HG03066 (cell line): ENCODE measurements around the gene POLR1G.

Experiments used
- ATAC-seq: cut with Tn5 transposase; IDR thresholded peaks from one replicate; pipeline ENCODE4 v1.9.1; 2021; ENCODE audit warnings: low read depth; ENCODE audit not compliant: unreplicated experiment

Gene POLR1G, protein sequence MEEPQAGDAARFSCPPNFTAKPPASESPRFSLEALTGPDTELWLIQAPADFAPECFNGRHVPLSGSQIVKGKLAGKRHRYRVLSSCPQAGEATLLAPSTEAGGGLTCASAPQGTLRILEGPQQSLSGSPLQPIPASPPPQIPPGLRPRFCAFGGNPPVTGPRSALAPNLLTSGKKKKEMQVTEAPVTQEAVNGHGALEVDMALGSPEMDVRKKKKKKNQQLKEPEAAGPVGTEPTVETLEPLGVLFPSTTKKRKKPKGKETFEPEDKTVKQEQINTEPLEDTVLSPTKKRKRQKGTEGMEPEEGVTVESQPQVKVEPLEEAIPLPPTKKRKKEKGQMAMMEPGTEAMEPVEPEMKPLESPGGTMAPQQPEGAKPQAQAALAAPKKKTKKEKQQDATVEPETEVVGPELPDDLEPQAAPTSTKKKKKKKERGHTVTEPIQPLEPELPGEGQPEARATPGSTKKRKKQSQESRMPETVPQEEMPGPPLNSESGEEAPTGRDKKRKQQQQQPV

DNA sequence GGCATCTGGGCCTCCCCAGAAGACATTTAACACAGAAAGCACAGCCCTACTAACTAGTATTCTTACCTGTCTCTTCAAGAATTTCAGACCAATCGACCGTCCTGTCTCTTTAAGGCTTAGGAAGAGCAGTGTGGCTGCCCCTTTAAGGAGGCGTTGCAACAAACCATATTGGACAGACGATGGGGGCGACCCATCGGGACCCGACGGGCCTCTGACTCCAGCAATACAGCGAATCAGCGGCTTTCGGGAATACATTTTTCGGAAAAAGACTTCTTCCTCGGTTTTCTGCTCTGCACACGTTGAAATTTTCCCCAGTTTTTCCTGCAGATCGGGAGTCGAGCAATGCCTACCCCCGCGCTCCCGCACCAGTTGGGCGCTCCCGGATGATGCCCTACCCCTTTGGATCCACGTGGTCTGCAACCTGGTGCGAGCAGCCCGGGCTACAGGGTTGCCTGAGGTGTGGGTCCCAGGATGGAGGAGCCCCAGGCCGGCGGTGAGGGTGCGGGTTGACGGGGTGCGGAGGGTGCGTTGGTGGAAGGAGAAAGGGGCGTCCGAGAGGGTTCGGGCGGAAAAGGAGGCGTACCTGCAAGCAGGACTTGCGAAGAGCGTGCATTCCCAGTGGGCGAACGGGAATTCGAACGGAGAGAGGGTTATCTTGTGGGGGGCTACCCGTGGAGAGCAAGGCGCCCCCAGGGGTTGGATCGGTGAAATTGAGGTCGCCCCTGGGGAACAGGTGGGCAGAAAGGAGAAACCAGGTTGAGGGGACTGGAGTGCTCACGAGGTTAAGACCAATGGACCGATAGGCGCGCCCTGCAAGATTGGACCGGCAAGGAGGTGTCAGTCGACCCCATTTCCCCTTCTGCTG is at the start of gene POLR1G:
POLR1G (plus strand) TSS at position 419 of the 865 bp plus-strand sequence; CDS start at position 472, 53 bp downstream.
- ATAC-seq: peak; percentile 65

DNA sequence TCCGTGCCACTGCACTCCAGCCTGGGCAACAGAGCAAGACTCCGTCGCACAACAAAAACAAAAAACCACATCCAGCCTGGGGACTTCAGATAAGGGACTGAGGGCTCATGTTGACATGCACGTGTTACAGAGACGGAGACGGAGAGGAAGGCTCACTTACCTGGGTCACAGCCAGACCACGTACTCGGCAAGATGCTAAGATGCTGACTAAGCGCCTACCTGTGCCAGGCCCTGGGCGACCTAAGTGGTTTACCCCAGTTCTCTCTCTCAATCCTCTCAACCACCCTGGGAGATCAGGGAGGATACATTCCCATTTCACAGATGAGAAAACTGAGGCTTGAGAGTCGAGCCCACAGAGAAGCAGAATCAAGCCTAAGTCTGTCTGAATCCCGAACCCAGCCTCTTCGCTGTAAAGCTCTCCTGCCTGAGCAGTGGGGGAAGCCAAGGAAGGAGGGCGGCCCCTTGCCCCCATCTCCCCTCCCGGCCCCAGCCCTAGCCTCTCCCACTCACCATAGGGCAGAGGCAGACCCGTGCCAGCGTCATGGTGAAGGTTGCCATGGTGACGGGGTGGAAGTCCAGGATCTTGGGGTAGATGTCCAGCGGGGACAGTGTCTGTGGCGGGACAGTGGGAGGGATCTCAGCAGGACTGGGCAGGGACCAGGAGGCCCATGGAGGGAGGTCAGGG is 49.5 kb upstream of the POLR1G start:
- ATAC-seq: no peak

DNA sequence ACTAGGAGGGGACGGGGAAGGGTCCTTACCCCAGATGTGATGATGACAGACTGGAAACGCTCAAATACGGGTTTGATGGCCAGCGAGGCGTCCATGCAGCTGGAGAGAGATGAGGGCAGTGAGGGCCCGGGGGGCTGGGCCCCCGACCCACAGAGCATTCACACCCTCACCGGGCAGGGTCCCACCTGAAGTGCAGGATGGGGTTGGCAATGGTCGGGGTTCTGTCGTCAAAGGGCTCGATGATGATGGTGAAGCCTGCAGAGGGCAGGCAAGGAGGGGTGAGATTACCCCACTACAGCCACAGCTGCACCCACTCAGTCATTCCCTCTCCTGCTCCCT is 49.0 kb upstream of the POLR1G start:
- ATAC-seq: no peak

DNA sequence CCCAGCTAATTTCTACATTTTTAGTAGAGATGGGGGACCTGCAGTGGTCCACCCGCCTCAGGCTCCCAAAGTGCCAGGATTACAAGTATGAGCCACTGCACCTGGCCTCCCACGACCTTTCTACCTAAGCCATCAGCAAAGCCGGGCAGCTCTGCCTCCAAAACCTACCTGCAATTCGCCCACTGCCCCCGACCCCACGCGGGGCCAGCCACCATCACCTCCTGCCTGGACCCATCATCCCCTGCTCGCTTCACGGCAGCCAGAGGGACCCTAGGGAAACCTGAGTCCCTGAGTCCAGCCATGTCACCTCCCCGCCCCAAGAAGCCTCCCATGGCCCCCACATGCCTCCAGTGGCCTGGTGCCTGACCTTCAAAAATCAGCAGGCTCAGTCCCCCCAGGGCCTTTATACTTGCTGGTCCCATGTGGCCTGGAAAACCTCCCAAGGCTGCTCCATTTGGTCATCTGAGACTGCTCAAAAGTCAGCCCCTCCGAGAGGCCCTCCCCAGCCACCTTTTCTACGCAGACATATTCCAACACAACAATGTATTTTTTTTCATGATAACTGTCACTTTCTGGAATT is 48.1 kb upstream of the POLR1G start:
- ATAC-seq: no peak

DNA sequence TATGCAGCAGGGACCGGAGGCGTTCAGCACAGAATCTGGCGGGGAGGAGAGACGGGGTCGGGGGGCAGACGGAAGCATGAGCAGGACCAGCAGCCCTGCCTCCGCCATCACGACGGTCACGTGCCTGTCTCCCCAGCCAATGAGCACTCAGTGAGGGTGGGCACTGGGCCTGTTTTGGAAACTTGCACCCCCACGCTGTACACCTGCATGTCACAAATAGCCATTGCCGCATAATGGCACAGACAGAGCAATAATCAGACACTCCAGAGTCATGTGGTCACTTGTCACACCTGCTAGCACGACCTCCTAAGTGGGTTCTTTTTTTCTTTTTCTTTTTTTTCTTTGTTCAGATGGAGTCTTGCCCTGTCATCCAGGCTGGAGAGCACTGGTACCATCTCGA is 44.8 kb upstream of the POLR1G start:
- no peak for ATAC-seq

DNA sequence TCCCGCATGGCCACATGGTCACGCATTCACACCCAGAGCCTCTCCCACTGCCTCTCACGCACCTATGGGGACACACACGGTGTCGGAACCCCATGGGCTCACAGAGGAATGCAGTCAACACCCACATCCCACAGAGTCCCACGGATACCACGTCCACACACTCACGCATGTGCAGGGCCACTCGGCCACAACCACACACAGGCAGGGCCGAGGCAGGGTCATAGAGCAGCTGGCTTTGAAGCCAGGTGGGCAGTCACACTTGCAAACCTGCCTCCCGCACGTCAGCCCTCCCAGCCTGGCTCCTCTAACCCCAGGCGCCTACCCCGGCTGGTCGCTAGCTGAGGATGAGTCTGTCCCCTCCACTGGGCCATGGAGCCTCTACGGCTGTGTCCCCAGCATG is 44.2 kb upstream of the POLR1G start:
- ATAC-seq: no peak

DNA sequence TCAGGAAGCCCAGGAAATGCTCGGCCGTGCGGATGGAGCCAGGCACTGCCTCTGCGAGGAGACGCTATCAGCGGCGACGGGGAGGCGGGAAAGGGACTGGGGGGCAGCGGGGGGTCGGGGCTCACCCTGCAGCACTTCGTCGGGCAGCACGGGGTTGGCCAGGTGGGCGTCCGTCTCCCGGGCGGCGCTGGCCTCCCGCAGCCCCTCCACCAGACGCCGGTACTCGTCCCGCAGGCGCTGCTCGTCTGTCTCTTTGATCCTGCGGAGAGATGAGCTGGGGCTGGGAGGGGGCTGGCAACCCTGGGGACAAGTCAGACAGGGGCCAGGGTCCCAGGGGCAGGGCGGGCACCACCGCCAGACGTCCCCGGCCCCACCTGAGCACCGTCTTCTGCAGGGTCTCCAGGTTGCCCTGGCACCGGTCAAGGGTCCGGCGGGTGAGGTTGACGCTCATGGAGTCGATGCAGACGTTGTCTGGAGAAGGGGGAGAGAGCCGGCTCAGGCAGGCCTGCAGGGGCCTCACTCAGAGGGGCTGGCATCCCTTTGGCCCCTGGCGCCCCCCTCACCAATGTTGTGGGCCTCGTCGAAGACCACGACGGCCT is 42.5 kb upstream of the POLR1G start:
- no peak for ATAC-seq

DNA sequence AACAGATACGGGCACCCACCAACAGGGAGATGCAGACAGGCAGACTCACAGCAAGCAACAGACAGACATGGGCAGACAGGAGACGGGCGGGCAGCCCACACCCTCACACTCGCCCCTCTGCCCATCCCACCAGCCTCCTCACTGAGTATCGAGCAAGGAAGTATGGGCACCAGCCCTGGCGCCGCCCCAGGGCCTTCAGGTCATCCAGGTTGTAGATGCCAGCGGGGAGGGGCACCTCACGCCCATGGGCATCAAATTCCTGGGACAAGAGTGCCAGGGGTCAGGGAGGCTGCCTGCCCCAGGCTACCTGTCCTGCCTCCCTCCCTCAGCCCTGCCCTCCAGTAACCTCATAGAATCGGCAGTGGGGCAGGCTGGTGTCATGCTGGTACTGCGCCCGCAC is 41.7 kb upstream of the POLR1G start:
- ATAC-seq: no peak

DNA sequence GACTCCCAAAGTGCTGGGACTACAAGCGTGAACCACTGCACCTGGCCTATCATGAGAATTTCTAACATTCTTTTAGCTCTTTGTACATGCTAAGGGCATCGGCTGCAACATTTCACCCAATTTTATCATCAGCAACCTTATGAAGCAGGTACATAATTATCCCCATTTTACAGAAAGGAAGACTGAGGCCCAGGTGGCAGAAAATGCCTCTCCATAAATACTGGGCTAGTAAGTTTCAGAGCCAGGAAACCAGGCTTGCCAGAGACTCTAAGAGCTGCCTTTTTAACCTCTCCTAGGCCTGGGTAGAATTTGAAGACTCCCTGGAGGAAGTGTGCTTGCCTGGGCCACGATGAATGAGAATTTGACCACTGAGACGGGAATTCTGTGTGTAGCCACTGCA is 38.3 kb upstream of the POLR1G start:
- ATAC-seq: no peak

DNA sequence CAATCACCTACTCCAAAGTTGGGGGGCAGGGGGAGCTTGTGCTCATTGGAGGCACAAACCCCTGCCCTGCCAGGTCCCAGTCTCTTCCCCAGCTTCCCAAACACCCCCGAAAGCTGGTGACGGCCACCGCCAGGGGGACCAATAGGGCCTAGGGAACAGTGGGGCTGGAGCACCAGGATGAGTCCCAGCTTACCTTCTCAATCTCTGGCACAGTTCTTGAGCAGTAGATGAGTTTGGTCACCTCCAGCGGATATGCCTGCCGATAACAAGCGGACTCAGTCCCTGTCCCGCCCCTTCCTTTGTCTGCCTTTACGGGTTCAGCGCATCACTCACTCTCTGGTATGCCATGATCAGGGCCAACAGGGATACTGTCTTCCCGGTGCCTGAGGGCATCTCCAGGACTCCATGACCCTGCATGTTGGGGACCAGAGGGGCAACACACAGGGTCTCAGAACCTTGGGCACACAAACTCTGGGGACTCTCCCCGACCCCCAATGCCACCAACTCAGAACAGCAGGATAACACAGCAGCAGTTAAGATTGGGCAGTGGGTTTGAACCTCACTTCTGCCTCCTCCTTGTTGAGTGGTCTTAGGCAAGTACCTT is 37.6 kb upstream of the POLR1G start:
- no peak for ATAC-seq

DNA sequence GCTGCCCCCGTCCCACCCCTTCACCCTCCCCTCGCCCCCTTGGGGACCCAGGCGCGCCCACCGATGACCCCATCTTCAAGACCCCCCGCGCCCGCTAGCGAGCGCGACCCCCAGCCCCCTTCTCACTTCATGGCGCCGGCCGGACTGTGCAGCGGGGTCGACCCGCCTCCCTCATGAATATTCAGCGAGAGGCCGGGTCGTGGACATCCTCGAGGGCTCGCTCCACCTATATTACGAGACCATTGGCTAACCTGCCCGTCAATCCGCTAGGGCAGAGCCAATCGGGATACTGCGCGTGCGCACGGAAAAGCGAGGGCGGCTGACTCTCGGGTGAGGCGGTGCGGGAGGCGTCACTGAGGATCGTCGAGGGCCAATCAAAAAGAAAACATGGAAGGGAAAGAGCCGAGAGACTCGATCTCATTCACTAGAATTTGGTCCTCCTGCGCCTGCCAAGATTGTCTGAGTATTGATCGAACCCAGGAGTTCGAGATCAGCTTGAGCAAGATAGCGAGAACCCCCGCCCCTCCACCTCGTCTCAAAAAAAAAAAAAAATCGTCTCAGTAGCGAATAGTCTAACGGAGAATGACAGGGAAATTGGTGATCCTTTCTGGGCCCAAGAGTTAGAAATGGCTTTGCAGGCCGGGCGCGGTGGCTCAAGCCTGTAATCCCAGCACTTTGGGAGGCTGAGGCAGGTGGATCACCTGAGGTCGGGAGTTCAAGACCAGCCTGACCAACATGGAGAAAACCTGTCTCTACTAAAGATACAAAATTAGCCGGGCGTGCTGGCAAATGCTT is 35.8 kb upstream of the POLR1G start, which contains the start of gene ERCC2:
ERCC2 (minus strand) TSS at position 164 of the 795 bp plus-strand sequence; CDS start at position 131, 33 bp downstream.
- peak; percentile 95 for ATAC-seq

DNA sequence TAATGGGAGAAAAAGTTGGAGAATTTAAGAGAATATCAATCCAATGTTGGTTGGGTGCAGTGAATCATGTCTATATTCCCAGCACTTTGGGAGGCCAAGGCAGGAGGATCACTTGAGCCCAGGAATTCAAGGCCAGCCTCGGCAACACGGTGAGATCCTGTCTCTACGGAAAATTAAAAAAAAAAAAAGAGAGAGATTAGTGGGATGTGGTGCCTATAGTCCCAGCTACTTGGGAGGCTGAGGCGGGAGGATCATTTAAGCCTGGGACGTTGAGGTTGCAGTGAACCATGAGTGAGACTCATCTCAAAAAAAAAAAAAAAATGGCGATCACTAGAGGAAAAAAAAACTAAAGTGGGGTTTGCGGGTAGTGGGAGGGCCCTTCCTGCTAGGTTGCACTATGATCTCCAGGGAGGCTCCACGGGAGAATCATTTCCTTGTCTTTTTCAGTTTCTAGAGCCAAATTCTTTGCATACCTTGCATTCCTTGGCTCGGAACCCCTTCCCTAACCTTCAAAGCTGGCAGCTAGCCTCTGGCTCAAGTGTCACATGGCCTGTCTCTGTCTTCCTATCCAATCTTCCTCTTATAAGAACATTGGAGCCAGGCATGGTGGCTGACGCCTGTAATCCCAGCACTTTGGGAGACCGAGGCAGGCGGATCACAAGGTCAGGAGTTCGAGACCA is 30.3 kb upstream of the POLR1G start:
- ATAC-seq: no peak

DNA sequence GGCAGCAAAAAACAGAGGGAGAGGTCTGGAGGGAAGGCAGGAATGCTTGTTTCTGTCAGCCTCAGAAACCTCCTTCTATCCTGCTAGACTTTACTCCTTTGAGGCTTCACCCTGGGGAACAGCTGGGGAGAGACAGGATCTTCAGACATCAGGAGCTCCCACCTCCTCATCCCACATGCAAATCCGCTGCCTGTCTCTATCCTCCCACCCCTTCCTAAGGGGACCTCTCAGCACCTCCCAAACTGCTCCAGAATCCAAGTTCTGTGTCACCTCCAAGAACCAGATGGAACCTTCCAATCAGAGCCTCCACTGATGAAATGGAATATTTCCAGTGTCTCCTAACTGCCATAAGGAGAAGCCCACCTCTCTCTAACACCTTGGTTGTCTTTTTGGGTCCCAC is 26.3 kb upstream of the POLR1G start:
- no peak for ATAC-seq

DNA sequence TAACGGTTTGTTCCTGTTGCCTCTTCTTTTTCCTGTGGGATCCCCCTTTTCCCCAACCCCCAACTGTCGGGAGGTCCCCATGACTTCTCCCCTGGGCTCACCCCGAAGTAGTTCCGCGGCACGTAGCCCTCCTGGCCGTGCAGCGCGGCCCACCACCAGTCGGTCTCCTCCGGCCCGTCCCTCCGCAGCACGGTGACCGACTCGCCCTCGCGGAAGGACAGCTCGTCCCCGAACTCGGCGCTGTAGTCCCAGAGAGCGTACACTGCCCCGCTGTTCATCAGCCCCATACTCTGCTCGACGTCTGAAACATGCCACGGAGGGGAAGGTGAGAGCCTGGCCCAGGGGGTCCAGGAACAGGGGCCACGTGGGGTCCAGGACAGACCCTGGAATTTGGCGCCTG is 24.0 kb upstream of the POLR1G start:
- ATAC-seq: no peak

DNA sequence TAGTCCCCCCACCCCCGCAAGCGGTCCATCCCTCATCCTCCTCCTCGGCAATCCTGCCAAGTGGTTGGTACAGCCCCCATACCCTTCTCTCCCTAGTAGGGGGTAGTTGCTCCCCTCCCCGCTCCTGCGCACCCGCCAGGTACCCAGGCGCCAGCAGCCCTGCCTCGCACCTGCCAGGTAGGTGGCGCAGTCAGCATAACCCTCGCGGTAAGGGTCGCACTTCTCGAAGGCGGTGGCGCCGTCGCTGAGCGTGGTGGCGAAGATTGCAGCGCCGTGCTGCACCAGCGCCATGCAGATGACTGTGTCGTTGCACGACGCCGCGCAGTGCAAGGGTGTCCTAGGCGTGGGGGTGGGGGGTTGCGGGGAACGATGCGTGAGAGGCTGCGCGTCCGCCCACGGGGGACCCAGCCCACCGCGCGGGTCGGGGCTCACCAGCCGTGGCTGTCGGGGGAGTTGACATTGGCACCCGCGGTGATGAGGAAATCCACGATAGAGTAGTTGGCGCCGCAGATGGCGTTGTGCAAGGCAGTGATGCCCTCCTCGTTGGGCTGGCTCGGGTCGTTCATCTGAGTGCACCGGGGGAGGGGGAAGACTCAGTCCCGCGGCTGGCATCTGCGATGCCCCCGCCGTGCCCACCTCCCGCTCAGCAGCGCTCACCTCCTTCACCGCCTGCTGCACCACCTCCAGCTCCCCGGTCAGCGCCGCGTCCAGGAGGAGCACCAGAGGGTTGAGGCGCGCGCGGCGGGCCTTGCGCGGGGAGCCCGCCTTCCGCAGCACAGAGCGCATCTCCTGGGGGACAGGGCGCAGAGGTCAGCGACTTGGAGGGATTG is 20.8 kb upstream of the POLR1G start:
- ATAC-seq: no peak

DNA sequence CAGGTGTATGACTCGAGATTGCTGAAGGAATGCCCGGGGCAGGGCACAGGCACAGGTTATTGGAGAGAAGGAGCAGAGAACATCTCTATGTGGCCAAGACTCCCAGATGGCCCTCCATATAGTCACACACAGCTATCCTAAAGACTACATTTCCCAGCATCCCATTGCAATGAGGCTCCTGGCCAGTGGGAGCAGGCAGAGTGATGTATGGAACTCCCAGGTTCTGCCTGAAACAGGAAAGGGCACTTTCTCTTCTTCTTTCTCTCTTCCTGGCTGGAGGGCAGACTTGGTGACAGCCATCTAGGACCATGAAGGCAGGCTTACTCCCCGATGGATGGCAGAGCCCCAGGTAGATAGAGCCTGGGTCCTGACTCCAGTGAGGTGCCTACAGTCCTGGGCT is 15.1 kb upstream of the POLR1G start:
- no peak for ATAC-seq

DNA sequence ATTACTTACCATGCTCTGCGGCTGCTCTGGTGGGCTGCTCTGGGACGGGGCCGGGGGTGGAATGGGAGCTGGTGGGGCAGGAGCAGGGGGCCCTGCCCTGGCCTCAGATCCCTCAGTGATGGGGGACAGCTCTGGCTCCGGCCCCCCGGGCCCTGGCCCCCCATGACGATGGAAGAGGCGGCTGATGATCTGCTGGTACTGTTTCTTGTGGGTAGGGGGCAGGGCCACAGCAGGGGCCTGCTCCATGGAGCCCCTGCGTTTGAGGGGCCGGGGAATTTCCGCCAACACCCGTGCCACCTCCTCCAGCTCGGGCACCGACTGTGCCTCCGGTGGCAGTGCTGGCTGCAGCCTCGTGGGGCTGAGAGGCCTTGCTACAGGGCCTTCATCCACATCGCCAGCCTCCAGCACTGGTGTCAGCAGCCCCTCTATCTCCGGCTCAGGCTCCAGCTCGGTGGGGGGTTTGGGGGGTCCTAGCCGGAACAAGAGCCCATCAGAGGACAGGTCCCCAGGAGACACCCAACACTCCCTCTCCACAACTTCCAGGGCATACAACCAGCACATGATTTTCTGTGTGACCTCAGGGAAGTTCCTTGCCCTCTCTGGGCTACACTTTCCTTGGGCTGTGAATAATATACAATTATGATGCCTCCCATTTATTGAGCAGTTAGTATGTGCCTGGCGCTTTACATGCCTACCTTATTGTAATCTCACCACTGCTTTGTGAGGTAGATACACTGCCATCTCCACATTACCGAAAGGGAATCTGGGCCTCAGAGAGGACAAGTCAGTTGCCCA is 14.4 kb upstream of the POLR1G start:
- ATAC-seq: no peak
